NCI-H1105 treated with DMSO at 0.1 percent for 48 hours (cell line): ENCODE measurements around the gene MFAP2.
"Not testable (repeated sequence)": the region's sequence is repeated elsewhere in the genome, so short reads cannot be mapped to it uniquely, and the experiment has no call there.

Source experiments
- DNase-seq: peaks from one replicate; lab custom pipeline; 2025; lab: John Stamatoyannopoulos, UW

Gene MFAP2

DNA sequence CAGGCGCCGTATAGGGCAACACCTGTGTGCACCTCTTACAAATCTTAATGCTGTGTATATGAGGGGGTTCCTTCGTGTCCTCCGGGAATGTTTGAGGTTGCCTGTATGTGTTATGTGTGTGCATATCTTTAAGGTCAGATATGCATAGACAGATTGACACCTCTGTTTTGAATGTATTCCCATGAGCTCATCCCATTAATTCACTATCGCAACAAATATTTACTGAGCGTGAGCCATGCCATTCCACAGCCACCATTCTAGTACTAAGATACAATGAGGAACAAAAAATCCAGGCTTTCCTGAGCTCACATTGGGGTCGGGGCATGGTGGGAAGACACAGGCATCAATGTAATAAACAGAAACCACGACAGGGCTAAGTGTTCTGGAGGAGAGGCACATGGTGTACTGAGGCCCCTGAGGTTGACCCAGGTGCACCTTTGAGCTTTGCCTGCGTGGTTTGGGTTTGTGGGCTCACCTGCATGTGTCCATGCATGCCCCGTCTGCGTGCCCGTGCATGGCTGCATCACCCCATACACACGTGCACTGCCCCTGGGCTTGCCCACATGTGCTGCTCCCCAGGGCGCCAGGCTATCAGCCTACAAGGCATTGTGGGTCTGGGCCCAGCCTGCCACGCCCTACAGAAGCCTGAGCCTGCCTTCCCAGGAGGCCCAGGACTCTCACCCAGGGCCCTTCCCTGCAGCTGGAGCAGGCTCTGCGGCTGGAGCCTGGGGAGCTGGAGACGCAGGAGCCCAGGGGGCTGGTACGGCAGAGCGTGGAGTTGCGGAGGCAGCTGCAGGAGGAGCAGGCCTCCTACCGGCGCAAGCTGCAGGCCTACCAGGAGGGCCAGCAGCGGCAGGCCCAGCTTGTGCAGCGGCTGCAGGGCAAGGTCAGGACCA is 51.0 kb downstream of the MFAP2 start:
- DNase-seq, result not testable (repeated sequence)

DNA sequence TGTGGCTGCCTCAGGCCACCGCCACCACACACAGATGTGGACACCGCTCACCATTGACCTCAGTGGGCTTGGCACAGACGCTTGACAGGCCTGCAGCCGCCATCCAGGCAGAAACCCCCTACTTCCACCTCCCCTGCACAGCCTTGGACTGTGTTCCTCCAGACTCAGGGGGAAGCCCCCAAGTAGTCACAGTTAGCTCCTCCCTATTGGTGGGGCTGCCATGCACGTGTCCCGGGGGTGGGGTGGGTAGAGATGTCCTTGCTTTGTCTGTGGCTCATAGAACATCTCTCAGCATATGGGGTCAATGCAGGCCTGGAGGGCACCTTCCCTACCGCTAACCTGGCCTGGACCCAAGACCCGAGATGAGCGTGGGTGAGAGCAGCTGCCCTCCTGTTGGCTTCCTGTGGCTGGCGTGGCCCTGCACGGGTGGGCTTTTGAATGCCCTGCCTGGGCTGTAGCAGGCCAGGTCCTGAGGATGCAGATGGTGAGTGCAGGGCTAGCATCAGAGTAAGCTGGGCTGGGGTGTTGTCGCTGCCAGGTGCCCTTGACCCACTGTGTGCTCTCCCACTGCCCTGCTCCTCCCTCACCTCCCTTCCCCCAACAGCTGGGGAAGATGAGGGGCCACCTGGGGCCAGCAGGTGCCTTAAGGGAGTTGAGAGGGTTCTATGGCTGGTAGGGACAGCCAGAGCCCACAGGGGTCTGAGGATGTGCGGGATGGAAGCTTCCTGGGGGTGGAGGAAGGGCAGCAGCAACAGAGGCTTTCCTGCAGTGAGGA is 52.5 kb downstream of the MFAP2 start:
- no peak for DNase-seq

DNA sequence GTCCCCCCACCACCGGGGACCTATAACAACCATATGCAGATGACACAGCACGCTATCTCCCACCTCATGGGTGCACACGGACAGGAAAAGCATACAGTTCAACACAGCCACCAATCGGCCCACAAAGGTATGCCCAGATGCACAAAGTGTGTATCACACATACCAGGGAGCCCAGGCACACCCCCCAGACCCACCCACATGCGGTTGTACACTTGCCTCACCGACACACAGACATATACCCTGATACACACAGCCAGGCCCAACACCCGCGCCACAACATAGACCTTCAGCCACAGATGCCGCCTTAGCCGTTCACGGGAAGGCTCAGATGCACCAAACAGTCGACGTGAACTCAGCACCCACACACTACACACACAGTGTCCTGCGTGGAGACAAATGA is 53.2 kb downstream of the MFAP2 start:
- DNase-seq, result no peak

GRCh38 chr1:16926491-16927073 is 53.8 kb downstream of the MFAP2 start:
- DNase-seq, result no peak

GRCh38 chr1:16925635-16926490 is 54.6 kb downstream of the MFAP2 start:
- DNase-seq, result no peak

DNA sequence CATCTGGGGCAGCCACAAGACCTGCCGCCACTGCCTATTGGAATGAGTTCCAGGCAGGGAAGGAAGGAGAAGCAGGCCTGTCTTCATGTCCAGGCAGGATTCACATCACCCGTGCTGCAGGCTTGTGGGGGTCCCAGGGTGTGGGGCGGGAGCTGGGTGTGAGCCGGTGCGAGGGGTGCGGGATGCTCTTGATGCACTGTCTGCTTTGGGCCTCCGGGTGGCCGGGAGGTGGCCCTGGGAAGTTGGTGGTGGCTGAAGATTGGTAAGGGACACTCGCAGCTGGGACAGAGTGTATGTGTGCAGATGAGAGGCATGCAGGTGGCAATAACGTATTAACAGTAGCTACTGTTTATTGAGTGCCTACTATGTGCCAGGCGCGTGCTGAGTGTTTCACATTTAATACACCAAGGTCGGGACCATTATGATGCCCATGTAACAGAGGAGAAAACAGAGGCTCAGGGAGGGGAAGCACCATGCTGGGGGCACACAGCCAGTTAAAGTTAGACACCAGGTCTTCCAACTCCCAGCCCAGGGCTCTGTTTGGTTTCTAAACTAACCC is 55.4 kb downstream of the MFAP2 start:
- DNase-seq, result no peak
